Measurements from ENCODE around the gene MAD1L1.

GRCh38 chr7:2044883-2045471 lies 187.8 kb downstream of the MAD1L1 start:
- TF ChIP-seq ZNF223 (tag by site-specific recombination; IDR thresholded peaks at IDR 0.05) (no peak), ZNF398 (tag by site-specific recombination; IDR thresholded peaks at IDR 0.05) (no peak), KLF10 (tag by site-specific recombination; IDR thresholded peaks at IDR 0.05) (no peak), ZSCAN30 (tag by site-specific recombination; IDR thresholded peaks at IDR 0.05) (no peak), CTCF (tag by site-specific recombination; IDR thresholded peaks at IDR 0.05) (no peak)

All from HEK293 (cell line).